Activated CD8-positive, alpha-beta memory T cell treated with anti-CD3 and anti-CD28 coated beads for 1 hour (primary cell): ENCODE results near the gene MYO16.
"Not testable (repeated sequence)": the region's sequence is repeated elsewhere in the genome, so short reads cannot be mapped to it uniquely, and the experiment has no call there.

Experiments
- DNase-seq, 2 donors: peaks; one replicate each; pipeline ENCODE4 v3.0.0-alpha.2; 2020; ENCODE audit warnings: low read depth in 1 of 2; ENCODE audit errors: extremely low read depth in 1 of 2

Gene MYO16

GRCh38 chr13:108741930-108742329 is 112.5 kb downstream of the MYO16 start:
- DNase-seq, result no peak

DNA sequence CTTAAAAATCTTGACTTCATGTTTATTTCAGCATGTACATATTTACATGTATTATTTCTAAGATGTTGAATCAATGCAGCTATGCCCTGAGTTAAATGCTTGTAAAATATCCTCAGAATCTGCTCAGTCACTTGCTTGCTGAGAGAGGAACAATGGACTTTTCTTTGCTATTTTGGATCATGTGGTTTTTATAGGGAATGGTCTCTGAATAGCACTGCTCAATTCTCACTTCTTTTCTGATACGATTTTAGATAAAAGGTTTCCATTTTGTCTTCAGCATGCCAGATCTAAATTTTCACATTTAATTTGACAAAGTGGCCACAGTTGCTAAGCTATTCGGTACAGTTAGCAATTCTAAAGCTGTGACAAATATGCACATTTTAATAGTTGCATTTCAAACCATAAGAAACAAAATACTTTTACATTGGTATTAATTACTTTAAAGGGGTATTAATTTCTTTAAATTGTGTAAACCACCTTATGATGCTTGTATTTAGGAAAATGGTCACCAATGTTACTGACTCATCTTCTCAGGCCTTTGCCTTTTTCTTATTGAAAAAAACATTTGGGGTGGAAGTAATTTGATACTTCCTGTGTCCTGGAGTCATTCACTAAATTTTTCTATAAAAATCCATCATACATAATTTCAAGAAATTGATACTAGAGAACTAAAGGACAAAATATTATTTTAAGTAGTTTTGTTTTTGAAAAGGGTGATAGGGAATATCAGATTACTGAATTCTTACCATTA is 113.5 kb downstream of the MYO16 start:
- no peak for DNase-seq

GRCh38 chr13:108743522-108743921 is 114.1 kb downstream of the MYO16 start:
- no peak for DNase-seq

DNA sequence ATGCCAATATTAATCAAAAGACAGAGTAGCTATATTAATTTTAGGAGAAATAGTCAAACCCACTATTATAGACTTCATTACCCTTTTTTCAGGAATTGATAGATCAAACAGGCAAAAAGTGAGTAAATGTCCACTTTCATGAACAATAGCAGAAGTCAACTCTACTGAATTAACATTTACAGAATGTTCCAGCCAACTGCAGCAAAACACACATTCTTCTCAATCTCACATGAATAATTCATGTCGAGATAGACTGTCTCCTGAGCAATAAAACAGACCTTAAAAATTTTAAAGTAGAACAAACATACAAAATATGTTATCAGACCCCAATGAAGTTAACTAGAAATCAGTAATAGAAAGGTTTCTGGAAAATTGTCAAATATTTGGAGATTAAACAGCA is 118.4 kb downstream of the MYO16 start:
- DNase-seq, result no peak

DNA sequence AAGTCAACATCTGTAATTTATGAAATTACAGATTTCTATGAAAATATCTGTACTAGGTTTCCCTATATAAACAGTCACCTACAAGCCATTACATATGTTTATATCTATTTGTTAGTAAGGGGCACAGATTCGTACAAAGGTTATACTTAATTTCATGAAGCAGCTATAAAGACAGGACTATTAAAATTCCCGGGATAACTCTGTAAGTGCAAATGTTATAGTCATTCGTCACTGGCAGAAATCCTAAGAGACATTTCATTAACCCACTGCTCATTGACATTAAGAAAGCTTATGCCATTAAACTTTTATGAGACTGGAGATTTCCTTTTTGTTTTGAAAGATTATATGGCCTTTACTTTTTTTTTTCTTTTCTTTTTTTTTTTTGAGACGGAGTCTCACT is 122.9 kb downstream of the MYO16 start:
- no peak for DNase-seq

DNA sequence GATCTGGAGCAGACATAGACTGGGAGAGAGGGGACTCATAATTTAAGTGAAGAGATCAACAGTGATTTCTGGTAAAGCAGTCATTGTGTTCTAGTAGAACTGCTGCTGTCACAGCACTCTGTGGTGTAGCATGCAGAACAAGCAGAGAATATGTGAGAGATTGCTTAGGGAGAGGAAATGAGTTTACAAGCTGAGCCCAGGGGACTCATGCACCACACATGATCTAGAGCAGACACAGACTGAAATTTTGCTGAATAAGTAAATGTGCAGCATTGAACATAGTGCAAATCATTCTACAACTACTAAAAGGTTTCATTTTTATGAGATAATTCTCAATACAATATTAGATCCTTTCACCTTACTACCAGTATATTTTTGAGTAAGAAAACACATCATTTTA is 125.7 kb downstream of the MYO16 start:
- no peak for DNase-seq

- no peak for DNase-seq
Measured at GRCh38 chr13:108760129-108760528, 130.7 kb downstream of the MYO16 start.

DNA sequence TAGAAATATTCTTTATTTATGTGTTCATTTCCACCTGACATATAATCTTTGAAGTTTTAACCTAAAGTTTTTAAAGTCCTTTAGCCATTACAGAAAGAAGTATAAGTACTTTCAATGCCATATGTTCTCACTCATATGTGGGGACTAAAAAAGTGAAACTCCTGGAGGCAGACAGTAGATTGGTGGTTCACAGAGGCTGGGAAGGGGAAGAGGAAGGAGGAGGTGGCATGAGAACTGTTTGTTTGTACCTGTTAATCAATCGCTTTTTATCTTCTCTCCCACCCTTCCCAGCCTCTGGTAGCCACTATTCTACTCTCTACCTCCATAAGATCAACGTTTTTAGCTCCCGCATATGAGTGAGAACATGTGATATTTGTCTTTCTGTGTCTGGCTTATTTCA is 131.1 kb downstream of the MYO16 start:
- DNase-seq, result no peak

- DNase-seq, result no peak
Measured at GRCh38 chr13:108768035-108768434, 138.6 kb downstream of the MYO16 start.

GRCh38 chr13:108769213-108770070 is 140.0 kb downstream of the MYO16 start:
- DNase-seq, result no peak

GRCh38 chr13:108775597-108775996 is 146.2 kb downstream of the MYO16 start:
- no peak for DNase-seq

DNA sequence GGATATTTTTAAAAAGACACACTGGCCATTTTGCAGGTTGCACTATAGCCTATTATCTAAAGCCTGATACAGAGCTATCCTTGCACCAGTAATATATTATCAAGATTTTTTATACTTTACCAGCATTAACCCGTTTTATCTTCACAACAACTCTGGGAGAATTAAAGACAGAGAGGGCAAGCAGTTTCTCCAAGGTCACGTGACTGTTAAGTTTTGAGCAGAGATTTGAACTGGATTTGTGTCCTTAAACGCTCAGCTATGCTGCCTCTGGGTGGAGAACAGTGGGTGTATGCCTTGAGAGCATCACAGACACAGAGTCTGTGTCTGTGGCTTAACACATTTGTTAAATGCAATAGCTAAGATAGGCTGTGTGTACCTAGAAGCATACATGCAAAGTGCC is 147.2 kb downstream of the MYO16 start:
- DNase-seq, result no peak

- no peak for DNase-seq
Measured at GRCh38 chr13:108777421-108778420, 148.3 kb downstream of the MYO16 start.

DNA sequence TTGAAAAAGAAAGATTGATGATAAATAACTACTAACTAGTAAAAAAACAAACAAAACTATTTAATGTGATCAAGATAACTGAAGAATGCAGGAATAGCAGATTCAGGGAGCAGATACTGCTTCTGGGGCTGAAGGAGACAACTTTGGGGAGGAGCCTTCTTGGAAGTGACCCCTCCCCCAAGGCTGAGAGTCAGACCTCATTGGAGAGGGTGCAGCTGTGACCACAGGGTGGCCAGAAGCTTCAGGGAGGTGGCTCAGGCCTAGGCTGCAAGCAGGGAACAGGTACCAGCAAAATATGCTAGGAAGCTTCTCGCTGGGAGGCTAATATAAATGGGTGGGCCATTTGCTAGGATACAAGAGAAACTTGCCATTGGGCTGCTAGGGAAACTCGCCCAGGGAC is 149.9 kb downstream of the MYO16 start:
- no peak for DNase-seq

GRCh38 chr13:108780706-108781105 is 151.3 kb downstream of the MYO16 start:
- DNase-seq, result no peak

DNA sequence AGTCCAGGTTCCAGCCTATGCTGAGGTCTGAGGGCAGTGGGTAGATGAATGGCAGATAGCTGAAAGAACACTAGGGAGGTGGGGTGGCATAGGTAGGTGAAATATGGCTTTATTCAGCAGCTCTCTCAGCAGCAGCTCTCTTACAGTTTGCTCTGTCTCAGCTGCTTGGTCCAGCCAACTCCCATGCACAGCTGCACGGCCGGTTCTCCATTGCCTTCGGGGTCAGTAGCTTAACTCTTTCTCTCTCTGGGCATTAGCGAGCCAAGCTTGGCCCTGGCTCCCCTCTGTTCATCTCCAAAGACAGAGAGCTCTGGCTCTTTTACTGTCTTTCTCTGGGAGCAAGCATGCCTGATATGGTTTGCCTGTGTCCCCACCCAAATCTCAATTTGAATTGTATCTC is 151.9 kb downstream of the MYO16 start:
- no peak for DNase-seq

DNA sequence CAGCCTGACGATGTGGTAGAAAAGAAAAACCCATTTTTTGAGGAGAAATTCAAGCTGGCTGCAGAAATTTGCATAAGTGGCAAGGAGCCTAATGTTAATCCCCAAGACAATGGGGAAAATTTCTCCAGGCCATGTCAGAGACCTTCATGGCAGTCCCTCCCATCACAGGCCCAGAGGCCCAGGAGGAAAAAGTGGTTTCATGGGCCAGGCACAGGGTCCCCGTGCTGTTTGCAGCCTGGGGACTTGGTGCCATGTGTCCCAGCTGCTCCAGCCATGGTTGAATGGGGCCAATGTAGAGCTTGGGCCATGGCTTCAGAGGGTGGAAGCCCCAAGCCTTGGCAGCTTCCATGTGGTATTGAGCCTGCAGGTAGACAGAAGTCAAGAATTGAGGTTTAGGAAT is 153.1 kb downstream of the MYO16 start:
- not testable (repeated sequence) for DNase-seq

DNA sequence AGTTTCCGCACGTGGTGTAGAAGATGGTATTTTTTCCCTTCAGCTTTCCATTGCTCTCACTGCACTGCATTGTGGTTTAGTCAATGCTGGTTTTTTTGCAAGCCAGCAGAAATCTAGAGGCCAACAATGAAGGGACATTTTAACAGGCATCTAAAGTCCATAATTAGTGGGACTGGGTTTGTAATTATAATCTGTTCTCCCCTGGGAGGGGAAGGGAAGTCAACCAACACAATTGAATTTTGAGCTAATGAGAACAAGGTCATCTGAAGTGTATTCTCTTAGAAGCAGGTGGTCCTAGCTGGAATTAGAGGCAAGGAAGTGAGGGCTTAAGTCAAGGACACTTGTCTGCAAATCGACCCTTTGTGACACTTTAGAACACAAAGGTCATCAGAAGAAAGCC is 156.4 kb downstream of the MYO16 start:
- no peak for DNase-seq

DNA sequence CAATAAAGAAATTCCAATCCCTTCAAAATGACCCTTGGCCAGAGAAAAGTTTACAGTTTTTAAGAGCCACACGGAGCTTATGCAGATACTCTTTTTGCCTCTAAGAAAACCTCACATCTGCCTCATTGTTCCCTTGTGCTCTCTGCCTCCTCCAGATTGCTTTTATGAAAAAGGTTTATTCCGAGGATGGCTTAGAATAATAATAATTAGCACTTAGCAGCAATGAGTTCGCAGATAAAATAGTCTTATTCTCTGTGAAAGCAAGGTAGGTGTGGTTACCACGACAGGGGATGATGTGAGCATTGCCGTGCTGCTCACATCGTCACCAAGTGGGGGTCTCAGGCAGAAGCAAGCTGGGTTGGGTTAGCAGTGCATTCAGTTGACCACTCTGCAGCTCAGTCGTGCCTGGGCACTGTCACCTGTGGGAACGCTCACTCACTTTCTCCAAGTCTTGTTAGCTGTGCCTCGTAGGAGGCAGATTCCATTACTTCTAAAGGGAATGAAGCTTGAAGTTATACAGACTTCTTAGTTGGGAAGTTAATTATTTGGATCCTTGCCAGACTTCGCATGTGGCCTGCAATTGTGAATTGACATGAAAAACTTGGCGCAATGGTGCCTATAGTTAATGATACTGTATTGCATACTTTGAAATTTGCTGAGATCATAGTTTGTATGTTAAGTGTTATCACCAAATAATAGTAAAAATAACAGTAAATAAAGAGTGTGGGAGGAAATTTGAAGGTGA is 157.2 kb downstream of the MYO16 start:
- no peak for DNase-seq

GRCh38 chr13:108787700-108788414 is 158.4 kb downstream of the MYO16 start:
- DNase-seq, result no peak
